IMR-90 (cell line): ENCODE results near the gene ZC3H4. TPM values are rescaled to one million over a fixed set of nuclear protein-coding genes. Genes with fewer than 3 reads are reported as not detected.

Experiments
- ATAC-seq: fragments of 200-7000 bp; cut with Tn5 transposase; 2 replicates; pipeline ENCODE4 v1.9.1; 2020; ENCODE audit warnings: low read depth, mild to moderate bottlenecking, moderate library complexity
- BruUV-seq: library from RNA; stranded (reverse); fragments of 400-500 nt; replicated peaks from 2 replicates; lab custom pipeline; 2021; lab: Mats Ljungman, UMichigan
- CTCF ChIA-PET: fragments of 300-600 bp; formaldehyde crosslinking; extraction: SDS; loops from one replicate; lab custom pipeline; 2021; ENCODE audit warnings: antibody characterized with exemption; lab: Yijun Ruan, JAX
- POLR2A ChIA-PET: fragments of 300-600 bp; sonication (Branson Sonifier 250); formaldehyde crosslinking; loops from one replicate; lab custom pipeline; 2022; ENCODE audit warnings: antibody characterized with exemption; ENCODE audit not compliant: unreplicated experiment; lab: Charles Lee
- DNase-seq: peaks from one replicate; pipeline ENCODE4 v3.0.0; 2013
- H2AFZ ChIP-seq: replicated peaks from 2 replicates; pipeline ENCODE3; 2013; ENCODE audit warnings: low read length, mild to moderate bottlenecking; ENCODE audit not compliant: poor library complexity
- H2AK5ac ChIP-seq: 2 replicates; pipeline ENCODE4 v1.6.1; 2013; ENCODE audit warnings: low read depth, low read length, inconsistent platforms
- H2AK9ac ChIP-seq: replicated peaks from 2 replicates; pipeline ENCODE3; 2013; ENCODE audit warnings: mild to moderate bottlenecking, low read depth, low read length, moderate library complexity; ENCODE audit not compliant: poor library complexity
- H2BK120ac ChIP-seq: 2 replicates; pipeline ENCODE4 v1.6.1; 2013; ENCODE audit warnings: low read depth, low read length, inconsistent platforms
- H2BK15ac ChIP-seq: 3 replicates; pipeline ENCODE4 v1.6.1; 2013; ENCODE audit warnings: low read depth, low read length, inconsistent platforms
- H2BK20ac ChIP-seq: 2 replicates; pipeline ENCODE4 v1.6.1; 2013; ENCODE audit warnings: low read depth, mild to moderate bottlenecking, inconsistent platforms, low read length, moderate library complexity
- H2BK5ac ChIP-seq: 2 replicates; pipeline ENCODE4 v1.6.1; 2013; ENCODE audit warnings: mild to moderate bottlenecking, low read depth, low read length, inconsistent platforms; ENCODE audit not compliant: poor library complexity, severe bottlenecking
- H3K14ac ChIP-seq: replicated peaks from 2 replicates; pipeline ENCODE4 v1.6.1; 2013; ENCODE audit warnings: low read depth, low read length, inconsistent platforms
- H3K18ac ChIP-seq: 2 replicates; pipeline ENCODE4 v1.6.1; 2013; ENCODE audit warnings: low read depth, low read length, control low read depth
- H3K23ac ChIP-seq: 2 replicates; pipeline ENCODE4 v1.6.1; 2013; ENCODE audit warnings: low read depth, low read length, inconsistent platforms
- H3K27ac ChIP-seq: 2 replicates; pipeline ENCODE4 v1.5.1; 2013; ENCODE audit warnings: mild to moderate bottlenecking, control low read depth, low read length; ENCODE audit not compliant: insufficient read depth
- H3K27me3 ChIP-seq: 2 replicates; pipeline ENCODE4 v1.6.1; 2013; ENCODE audit warnings: low read length; ENCODE audit not compliant: control insufficient read depth, insufficient read depth
- H3K36me3 ChIP-seq: 2 replicates; pipeline ENCODE4 v1.6.1; 2013; ENCODE audit warnings: low read length, mixed read lengths; ENCODE audit not compliant: control insufficient read depth, insufficient read depth
- H3K4ac ChIP-seq: 2 replicates; pipeline ENCODE4 v1.6.1; 2013; ENCODE audit warnings: low read depth, low read length, inconsistent platforms
- H3K4me1 ChIP-seq: 2 replicates; pipeline ENCODE4 v1.6.1; 2013; ENCODE audit warnings: low read length, mixed read lengths; ENCODE audit not compliant: control insufficient read depth, insufficient read depth
- H3K4me2 ChIP-seq: 2 replicates; pipeline ENCODE4 v1.6.1; 2013; ENCODE audit warnings: low read depth, mild to moderate bottlenecking, control low read depth, low read length, moderate library complexity
- H3K4me3 ChIP-seq: 2 replicates; pipeline ENCODE4 v1.5.1; 2013; ENCODE audit warnings: low read depth, mild to moderate bottlenecking, control low read depth, low read length, moderate library complexity; ENCODE audit not compliant: insufficient read depth
- H3K56ac ChIP-seq: 2 replicates; pipeline ENCODE4 v1.6.1; 2013; ENCODE audit warnings: low read length, inconsistent platforms; ENCODE audit not compliant: insufficient read depth; ENCODE audit errors: extremely low read depth
- H3K79me1 ChIP-seq, 2 experiments: 2 replicates each; pipeline ENCODE4 v1.6.1; 2013; ENCODE audit warnings: low read length in 2 of 2, inconsistent platforms in 1 of 2, low read depth in 1 of 2
- H3K9ac ChIP-seq: 2 replicates; pipeline ENCODE4 v1.6.1; 2013; ENCODE audit warnings: low read depth, low read length, control low read depth
- H3K9me1 ChIP-seq: 2 replicates; pipeline ENCODE4 v1.6.1; 2013; ENCODE audit warnings: low read length, inconsistent platforms; ENCODE audit not compliant: insufficient read depth
- H3K9me3 ChIP-seq: 2 replicates; pipeline ENCODE4 v1.6.1; 2013; ENCODE audit warnings: low read length; ENCODE audit not compliant: control insufficient read depth, insufficient read depth
- H4K20me1 ChIP-seq: 2 replicates; pipeline ENCODE4 v1.6.1; 2013; ENCODE audit warnings: low read length, inconsistent platforms; ENCODE audit not compliant: insufficient read depth
- H4K5ac ChIP-seq: 2 replicates; pipeline ENCODE4 v1.6.1; 2013; ENCODE audit warnings: mild to moderate bottlenecking, low read depth, low read length, control low read depth
- H4K8ac ChIP-seq, 2 experiments: 2 replicates each; pipeline ENCODE4 v1.6.1; 2013; ENCODE audit warnings: low read depth in 2 of 2, low read length in 2 of 2, control low read depth in 1 of 2, inconsistent platforms in 1 of 2
- H4K91ac ChIP-seq: 2 replicates; pipeline ENCODE4 v1.6.1; 2013; ENCODE audit warnings: low read depth, low read length, inconsistent platforms; ENCODE audit not compliant: insufficient read depth
- SMC3 ChIP-seq: fragments of 150-350 bp; IDR thresholded peaks from 2 replicates; pipeline ENCODE4 v1.6.1; 2016; ENCODE audit warnings: low read depth, mild to moderate bottlenecking, antibody characterized with exemption, low read length, moderate library complexity
- WGBS, 2 experiments: methylation state at CpG; one replicate each; pipeline versions ENCODE4 v1.1.5 to v1.1.7; 2013; ENCODE audit warnings: missing lambda C conversion rate in 2 of 2; ENCODE audit not compliant: insufficient read length in 1 of 2; ENCODE audit errors: extremely low coverage in 2 of 2; 5-methylcytosine and 5-hydroxymethylcytosine counted together
- dilution Hi-C: fragments of 300-500 bp; cut with HindIII; formaldehyde crosslinking; loops from one replicate; pipeline ENCODE4 v1.14.3; 2018; ENCODE audit warnings: low sequenced_read_pairs; ENCODE audit not compliant: unreplicated experiment
- in situ Hi-C: fragments of 300-500 bp; cut with MboI; formaldehyde crosslinking; loops from 3 replicates; pipeline ENCODE4 v1.14.3; 2019; ENCODE audit warnings: low sequenced_read_pairs, inconsistent platforms, mixed read lengths
- intact Hi-C: fragments of 100-400 bp; cut with micrococcal nuclease; formaldehyde crosslinking; loops from 2 replicates; pipeline ENCODE4 v1.10.0; 2022
- polyA plus RNA-seq, 3 experiments: library from polyadenylated mRNA; depleted of rRNA; stranded (reverse); fragments of >200 nt; gene quantifications; 2 replicates each; pipeline ENCODE4 v1.2.3, GENCODE V29; 2012; ENCODE audit warnings: low replicate concordance in 1 of 3
- total RNA-seq: library from RNA; depleted of rRNA; stranded (reverse); fragments of >200 nt; gene quantifications from 2 replicates; pipeline ENCODE4 v1.2.3, GENCODE V29; 2012

The ZC3H4 gene
- total and polyA plus RNA-seq, 2 of the 4 experiments (the other 2 are of a cell fraction) = 3.9 to 8.9 TPM

- Histone ChIP-seq H3K23ac (no peak overlapping the region), H3K9me3 (no peaks in the 10 kb centered on the region), H2AFZ (no peak overlapping the region), H3K4me3 (no peak overlapping the region), H3K18ac (no peak overlapping the region), H3K9ac (no peak overlapping the region), H2BK20ac (no peak overlapping the region), H3K27ac (no peak overlapping the region), H3K4ac (no peak overlapping the region), H4K91ac (no peak overlapping the region), H2BK120ac (no peak overlapping the region), H3K36me3 (peaks cover 38% of the 10 kb centered on the region), H3K27me3 (no peaks in the 10 kb centered on the region), H3K9me1 (peaks cover 4% of the 10 kb centered on the region), H2AK5ac (no peak overlapping the region), H2BK15ac (no peak overlapping the region), H2AK9ac (no peak overlapping the region), H2BK5ac (no peak overlapping the region), H3K4me2 (no peak overlapping the region), H3K4me1 (peaks cover 6% of the 10 kb centered on the region), H3K56ac (no peak overlapping the region), H4K5ac (no peak overlapping the region), H3K79me1 (peaks cover 39 to 62% of the 10 kb centered on the region in 2 experiments), H4K20me1 (peaks cover 26% of the 10 kb centered on the region), H4K8ac (no peak overlapping the region), H3K14ac (no peak overlapping the region)
- in situ Hi-C loops (loop anchor here (5.0 kb wide), 1 partner anchor 100 kb away; no protein-coding TSS in a partner anchor), dilution Hi-C loops (no loop called here), intact Hi-C loops (no loop called here)
- no CpG with 5 or more reads among the region's 2 CpGs for whole genome bisulfite sequencing, 2 experiments
- POLR2A ChIA-PET = no interaction called here
- CTCF ChIA-PET = no interaction called here
- BruUV-seq = no TSS peak
- DNase-seq = no peak
- ATAC-seq = no peak
- no peak for TF ChIP-seq SMC3
These were observed 33.3 kb upstream of the ZC3H4 start for GRCh38 chr19:47146920-47147319.
